RWPE2 (cell line): ENCODE results near the gene GBE1.

Experiments used
- ATAC-seq: fragments of 200-7000 bp; cut with Tn5 transposase; 3 replicates; pipeline ENCODE4 v1.9.1; 2021; ENCODE audit warnings: low read depth
- DNase-seq: peaks from one replicate; pipeline ENCODE4 v3.0.0-alpha.2; 2020; ENCODE audit warnings: low spot score
- H3K27ac ChIP-seq: fragments of 450-650 bp; 2 replicates; pipeline ENCODE4 v1.5.1; 2017; ENCODE audit warnings: mild to moderate bottlenecking; ENCODE audit not compliant: poor library complexity, severe bottlenecking
- H3K27me3 ChIP-seq: fragments of 250-450 bp; sonication (Bioruptor Pico); 2 replicates; pipeline ENCODE4 v1.5.1; 2021; ENCODE audit warnings: mild to moderate bottlenecking, moderate library complexity; ENCODE audit not compliant: insufficient read depth, poor library complexity, severe bottlenecking
- H3K36me3 ChIP-seq: fragments of 250-450 bp; sonication (Bioruptor Pico); 2 replicates; pipeline ENCODE4 v1.5.1; 2020; ENCODE audit warnings: low read depth, mild to moderate bottlenecking, moderate library complexity
- H3K4me1 ChIP-seq: fragments of 250-450 bp; sonication (Bioruptor Pico); 2 replicates; pipeline ENCODE4 v1.5.1; 2021; ENCODE audit warnings: mild to moderate bottlenecking, moderate library complexity; ENCODE audit not compliant: insufficient read depth, poor library complexity, severe bottlenecking
- H3K4me3 ChIP-seq: fragments of 250-450 bp; sonication (Bioruptor Pico); 2 replicates; pipeline ENCODE4 v1.5.1; 2021; ENCODE audit warnings: mild to moderate bottlenecking, moderate library complexity; ENCODE audit not compliant: severe bottlenecking
- H3K9me3 ChIP-seq: fragments of 250-450 bp; sonication (Bioruptor Pico); 2 replicates; pipeline ENCODE4 v1.5.1; 2021; ENCODE audit warnings: mild to moderate bottlenecking, moderate library complexity; ENCODE audit not compliant: severe bottlenecking
- CTCF ChIP-seq: fragments of 450-650 bp; IDR thresholded peaks from one replicate; pipeline ENCODE4 v1.5.1; 2017; ENCODE audit warnings: mild to moderate bottlenecking, moderate library complexity; ENCODE audit not compliant: poor library complexity, severe bottlenecking

The GBE1 gene

GRCh38 chr3:81581966-81582599 lies 179.4 kb downstream of the GBE1 start:
- DNase-seq, result no peak
- H3K4me1 ChIP-seq, result no peaks in the 10 kb centered on the region
- H3K4me3 ChIP-seq, result no peak overlapping the region
- no peak overlapping the region for H3K27ac ChIP-seq
- peak; percentile 71 for ATAC-seq
- no peaks in the 10 kb centered on the region for H3K27me3 ChIP-seq
- no peaks in the 10 kb centered on the region for H3K9me3 ChIP-seq
- peak; percentile 84 for TF ChIP-seq CTCF
- H3K36me3 ChIP-seq, result peaks cover 24% of the 10 kb centered on the region

DNA sequence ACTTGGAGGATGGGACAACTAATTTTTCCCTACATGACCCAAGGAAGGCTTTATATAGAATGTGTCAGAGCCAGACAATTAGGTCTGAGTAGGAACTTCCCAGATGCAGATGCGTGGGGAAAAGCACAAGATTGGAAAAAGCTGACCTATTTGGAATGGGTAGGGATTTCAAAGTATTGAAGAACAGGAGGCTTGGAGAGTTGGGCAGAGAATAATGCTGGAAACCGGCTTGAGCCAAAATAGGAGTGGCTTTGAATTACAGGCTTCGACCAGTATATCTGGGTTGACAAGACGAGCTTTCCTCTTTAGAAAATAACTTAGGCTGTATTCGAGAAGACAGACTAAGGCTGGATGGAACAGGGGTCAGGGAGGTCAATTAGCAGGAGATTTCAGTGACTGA lies 181.1 kb downstream of the GBE1 start:
- Histone ChIP-seq H3K9me3 (no peaks in the 10 kb centered on the region), H3K4me3 (no peak overlapping the region), H3K36me3 (peaks cover 24% of the 10 kb centered on the region), H3K27ac (no peak overlapping the region), H3K27me3 (no peaks in the 10 kb centered on the region), H3K4me1 (no peaks in the 10 kb centered on the region)
- ATAC-seq (no peak), DNase-seq (no peak)
- TF ChIP-seq CTCF, result no peak

DNA sequence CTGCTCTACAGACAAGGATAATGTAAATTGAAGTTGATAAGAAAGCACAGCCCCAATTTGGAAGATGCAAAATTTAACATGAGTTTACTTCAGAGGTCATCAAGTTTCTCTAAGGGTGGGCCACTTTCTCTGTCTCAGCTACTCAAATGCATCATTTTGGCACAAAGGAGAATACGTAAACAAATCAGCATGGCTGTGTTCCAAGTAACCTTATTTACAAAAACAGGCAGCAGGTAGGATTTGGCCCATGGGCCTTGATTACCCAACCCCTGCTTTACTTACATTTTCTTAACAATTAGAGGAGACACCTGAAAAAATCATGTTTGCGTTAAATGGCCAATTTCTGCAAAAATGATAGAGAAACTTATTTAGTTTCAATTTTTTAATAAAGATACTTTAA lies 181.7 kb downstream of the GBE1 start:
- ATAC-seq (no peak), DNase-seq (no peak)
- Histone ChIP-seq H3K4me3 (no peak overlapping the region), H3K4me1 (no peaks in the 10 kb centered on the region), H3K9me3 (no peaks in the 10 kb centered on the region), H3K27ac (no peak overlapping the region), H3K27me3 (no peaks in the 10 kb centered on the region), H3K36me3 (peaks cover 24% of the 10 kb centered on the region)
- TF ChIP-seq CTCF, result no peak

DNA sequence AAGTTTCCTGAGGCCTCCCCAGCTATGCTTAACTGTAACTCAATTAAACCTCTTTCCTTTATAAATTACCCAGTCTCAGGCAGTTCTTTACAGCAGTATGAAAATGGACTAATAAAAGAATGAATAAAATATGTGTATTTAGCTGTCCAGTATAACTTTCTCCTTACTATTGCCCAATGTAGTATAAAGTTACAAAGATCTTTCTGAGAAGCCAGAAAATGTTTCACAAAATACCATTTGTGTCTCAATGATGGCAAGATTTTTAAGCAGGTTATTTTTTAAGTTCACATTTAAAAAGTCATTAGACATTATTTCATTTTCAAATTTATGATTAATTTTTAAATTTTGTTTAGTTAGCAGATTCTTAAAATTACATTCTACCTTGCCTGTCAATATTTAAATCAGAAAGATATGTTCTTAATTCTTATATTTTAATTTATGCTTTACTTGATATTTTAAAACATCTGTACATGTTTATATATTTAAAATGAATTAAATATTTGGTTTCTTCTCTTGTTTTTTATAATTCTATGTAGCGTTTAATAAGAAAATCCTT lies 189.2 kb downstream of the GBE1 start:
- no peak for DNase-seq
- no peak for ATAC-seq
- Histone ChIP-seq H3K27ac (no peak overlapping the region), H3K27me3 (no peaks in the 10 kb centered on the region), H3K4me3 (no peak overlapping the region), H3K4me1 (no peaks in the 10 kb centered on the region), H3K9me3 (no peaks in the 10 kb centered on the region), H3K36me3 (peaks cover 2% of the 10 kb centered on the region; the same call in 1 of the 2 replicates)
- TF ChIP-seq CTCF, result no peak

DNA sequence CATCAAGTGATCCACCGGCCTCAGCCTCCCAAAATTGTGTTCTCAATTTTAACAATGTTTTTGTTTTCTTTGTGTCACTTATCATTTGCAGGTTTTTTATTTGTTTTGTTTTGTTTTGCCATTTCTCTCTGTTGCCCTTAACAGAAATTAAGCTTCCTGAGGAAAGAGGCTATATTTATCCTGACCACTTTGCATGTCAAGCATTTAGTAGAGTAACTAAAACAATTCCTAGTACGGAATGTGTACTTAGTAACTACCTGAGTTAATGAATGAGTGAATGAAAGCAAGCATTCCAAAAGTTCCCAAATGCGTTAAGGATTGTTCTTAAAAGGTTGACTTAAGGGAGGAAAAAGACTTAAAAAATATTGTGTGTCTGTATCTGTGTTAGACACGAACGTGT lies 193.1 kb downstream of the GBE1 start:
- Histone ChIP-seq H3K4me1 (peaks cover 11% of the 10 kb centered on the region), H3K36me3 (0 out of 2 replicates have a peak, but pooled peaks cover 6% of the 10 kb centered on the region), H3K27me3 (no peaks in the 10 kb centered on the region), H3K27ac (no peak overlapping the region), H3K4me3 (no peak overlapping the region), H3K9me3 (no peaks in the 10 kb centered on the region)
- no peak for ATAC-seq
- DNase-seq, result no peak
- no peak for TF ChIP-seq CTCF
